AG04450 (cell line): ENCODE measurements around the gene PIAS1. TPM values are rescaled to one million over a fixed set of nuclear protein-coding genes. Genes with fewer than 3 reads are reported as not detected.

Experiments used
- CTCF ChIA-PET: fragments of 300-600, 350-600 bp; formaldehyde crosslinking; extraction: SDS; loops from one replicate; lab custom pipeline; 2022; ENCODE audit warnings: antibody characterized with exemption, inconsistent platforms; lab: Charles Lee
- POLR2A ChIA-PET: fragments of 350-600 bp; formaldehyde crosslinking; extraction: SDS; loops from one replicate; lab custom pipeline; 2021; ENCODE audit warnings: antibody characterized with exemption, inconsistent platforms; lab: Yijun Ruan, JAX
- DNase-seq: peaks from one replicate; pipeline ENCODE4 v3.0.0-alpha.2; 2011; ENCODE audit warnings: low read depth, low spot score
- H3K27ac ChIP-seq: one replicate; pipeline ENCODE4 v1.5.1; 2012; ENCODE audit warnings: low read depth, low read length, control low read depth
- H3K27me3 ChIP-seq: one replicate; pipeline ENCODE4 v1.6.0; 2012; ENCODE audit warnings: low read length; ENCODE audit not compliant: control insufficient read depth, insufficient read depth
- H3K4me3 ChIP-seq: 2 replicates; pipeline ENCODE4 v1.5.1; 2011; ENCODE audit warnings: mild to moderate bottlenecking, low read depth, low read length, control low read depth
- H3K9me3 ChIP-seq: 2 replicates; pipeline ENCODE4 v1.5.1; 2012; ENCODE audit warnings: low read length; ENCODE audit not compliant: control insufficient read depth, insufficient read depth
- polyA plus RNA-seq: library from polyadenylated mRNA; depleted of rRNA; stranded (reverse); fragments of >200 nt; gene quantifications from 2 replicates; pipeline ENCODE4 v1.2.3, GENCODE V29; 2011
- TF ChIP-seq, protein P1 (sequence below): IDR thresholded peaks from 2 replicates; pipeline ENCODE4 v1.5.1; 2011; ENCODE audit warnings: low read depth, low read length, control low read depth, inconsistent platforms

PIAS1 gene
- polyA plus RNA-seq, 1 experiment: 38.9 TPM

DNA sequence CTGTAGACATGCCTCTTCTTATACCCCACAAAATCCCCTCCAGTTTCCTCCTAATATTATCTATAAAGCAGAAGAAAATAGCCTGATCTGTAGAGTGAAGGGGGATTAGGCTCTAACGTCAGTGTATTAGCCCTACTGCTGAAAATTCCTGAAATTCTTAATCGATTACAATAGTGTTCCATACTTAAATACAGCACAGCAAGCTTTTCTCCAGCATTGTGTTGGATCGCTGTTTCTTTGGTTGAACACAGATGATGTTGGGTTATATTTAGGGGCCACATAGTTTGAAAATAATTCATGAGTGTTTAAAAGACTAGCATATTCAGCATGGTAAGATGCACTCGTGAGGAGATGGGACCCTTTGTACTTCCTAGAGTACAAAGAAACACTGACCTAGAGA is 52.5 kb downstream of the PIAS1 start:
- no peak overlapping the region for H3K4me3 ChIP-seq
- H3K27ac ChIP-seq: no peak overlapping the region
- CTCF ChIA-PET: no interaction called here
- H3K27me3 ChIP-seq: no peaks in the 10 kb centered on the region
- H3K9me3 ChIP-seq: no peaks in the 10 kb centered on the region
- TF ChIP-seq, protein P1, sequence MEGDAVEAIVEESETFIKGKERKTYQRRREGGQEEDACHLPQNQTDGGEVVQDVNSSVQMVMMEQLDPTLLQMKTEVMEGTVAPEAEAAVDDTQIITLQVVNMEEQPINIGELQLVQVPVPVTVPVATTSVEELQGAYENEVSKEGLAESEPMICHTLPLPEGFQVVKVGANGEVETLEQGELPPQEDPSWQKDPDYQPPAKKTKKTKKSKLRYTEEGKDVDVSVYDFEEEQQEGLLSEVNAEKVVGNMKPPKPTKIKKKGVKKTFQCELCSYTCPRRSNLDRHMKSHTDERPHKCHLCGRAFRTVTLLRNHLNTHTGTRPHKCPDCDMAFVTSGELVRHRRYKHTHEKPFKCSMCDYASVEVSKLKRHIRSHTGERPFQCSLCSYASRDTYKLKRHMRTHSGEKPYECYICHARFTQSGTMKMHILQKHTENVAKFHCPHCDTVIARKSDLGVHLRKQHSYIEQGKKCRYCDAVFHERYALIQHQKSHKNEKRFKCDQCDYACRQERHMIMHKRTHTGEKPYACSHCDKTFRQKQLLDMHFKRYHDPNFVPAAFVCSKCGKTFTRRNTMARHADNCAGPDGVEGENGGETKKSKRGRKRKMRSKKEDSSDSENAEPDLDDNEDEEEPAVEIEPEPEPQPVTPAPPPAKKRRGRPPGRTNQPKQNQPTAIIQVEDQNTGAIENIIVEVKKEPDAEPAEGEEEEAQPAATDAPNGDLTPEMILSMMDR: no peak
- POLR2A ChIA-PET: interaction anchor here (0.5 kb wide), 1 partner anchor 57 kb away, joined by 3 read pairs; no protein-coding TSS in a partner anchor
- no peak for DNase-seq

DNA sequence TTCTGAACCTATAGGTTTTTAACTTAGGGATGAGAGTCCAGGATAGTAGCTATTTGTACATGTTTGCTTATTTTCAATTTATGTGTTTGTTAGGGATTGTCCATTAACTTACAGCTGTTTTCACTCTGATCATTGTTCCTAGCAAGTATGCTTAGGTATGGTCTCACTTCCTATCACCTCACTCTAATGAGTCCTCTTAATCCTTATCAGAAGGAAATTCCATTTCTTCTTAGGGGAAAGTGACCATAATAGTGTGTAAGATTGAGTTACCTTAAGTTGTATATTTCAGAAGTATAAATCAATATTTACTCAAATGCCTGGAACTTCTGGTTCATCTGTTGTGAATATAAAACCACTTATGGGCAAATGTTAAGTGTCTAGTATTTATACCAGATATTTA is 53.0 kb downstream of the PIAS1 start:
- Histone ChIP-seq H3K27ac (no peak overlapping the region), H3K9me3 (no peaks in the 10 kb centered on the region), H3K27me3 (no peaks in the 10 kb centered on the region), H3K4me3 (no peak overlapping the region)
- CTCF ChIA-PET: no interaction called here
- no peak for DNase-seq
- POLR2A ChIA-PET: interaction anchor here (0.5 kb wide), 1 partner anchor 58 kb away, joined by 3 read pairs; no protein-coding TSS in a partner anchor
- TF ChIP-seq, protein P1: no peak

DNA sequence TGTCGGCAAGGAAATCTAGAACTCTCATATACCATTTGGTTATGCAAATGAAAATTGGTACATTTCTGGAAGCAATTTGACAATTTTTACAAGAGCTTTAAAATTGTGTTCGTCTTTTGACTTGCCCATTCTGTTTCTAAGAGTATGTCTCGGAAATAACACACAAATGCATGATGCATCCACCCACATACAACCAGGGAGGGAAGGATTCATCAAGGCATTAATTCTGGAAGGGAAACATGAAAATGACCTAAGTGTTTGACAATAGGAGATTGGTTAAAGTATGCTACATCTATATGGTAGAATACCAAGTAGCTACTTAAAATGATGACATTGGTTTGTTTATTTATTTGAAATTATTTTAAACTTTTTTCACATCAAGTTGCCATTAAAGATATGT is 58.6 kb downstream of the PIAS1 start:
- Histone ChIP-seq H3K4me3 (no peak overlapping the region), H3K27ac (no peak overlapping the region), H3K27me3 (no peaks in the 10 kb centered on the region), H3K9me3 (no peaks in the 10 kb centered on the region)
- CTCF ChIA-PET: interaction anchor here (0.6 to 0.9 kb wide), 2 partner anchors 40 to 42 kb away, joined by 3 to 4 read pairs; no protein-coding TSS in a partner anchor
- POLR2A ChIA-PET: no interaction called here
- TF ChIP-seq, protein P1: no peak
- no peak for DNase-seq

DNA sequence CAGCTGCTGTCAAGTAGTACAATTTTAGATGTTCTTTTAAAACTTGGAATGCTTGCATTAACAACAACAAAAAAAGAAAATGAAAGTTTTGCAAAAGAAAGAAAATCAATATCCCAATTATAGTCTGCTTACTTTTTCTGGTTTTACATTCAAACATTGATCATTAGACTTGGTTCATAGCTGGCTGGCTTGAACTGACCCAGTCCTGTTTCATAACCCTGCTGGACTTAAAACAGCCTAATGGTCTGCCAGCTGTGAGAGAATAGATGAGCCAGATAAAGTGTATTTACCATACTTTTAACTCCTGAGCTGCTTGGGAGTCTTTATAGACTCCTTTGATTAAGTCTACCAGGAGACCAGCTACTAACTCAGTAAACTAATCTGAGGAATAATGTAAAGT is 59.2 kb downstream of the PIAS1 start:
- Histone ChIP-seq H3K27me3 (no peaks in the 10 kb centered on the region), H3K4me3 (no peak overlapping the region), H3K27ac (no peak overlapping the region), H3K9me3 (no peaks in the 10 kb centered on the region)
- ChIA-PET CTCF (interaction anchor here (0.7 kb wide), 1 partner anchor 42 kb away, joined by 3 read pairs; no protein-coding TSS in a partner anchor), POLR2A (no interaction called here)
- DNase-seq: no peak
- TF ChIP-seq, protein P1: no peak

DNA sequence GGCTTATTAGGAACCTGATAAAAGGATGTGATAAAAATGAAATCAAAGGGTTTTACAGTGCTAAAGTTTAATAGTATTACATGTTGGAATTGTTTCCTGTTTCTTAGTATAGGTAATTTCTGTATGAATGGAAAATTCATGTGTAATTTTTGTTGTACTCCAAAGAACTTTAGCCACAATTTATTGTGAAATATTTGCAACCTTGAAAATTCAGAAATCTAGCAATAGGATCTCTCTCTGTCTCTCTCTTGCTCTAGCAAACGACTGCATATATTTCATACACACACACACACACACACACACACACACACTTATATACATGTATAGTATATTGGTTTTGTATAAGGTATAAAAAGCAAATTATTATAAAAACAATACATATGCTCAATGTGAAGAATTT is 59.6 kb downstream of the PIAS1 start:
- Histone ChIP-seq H3K27ac (no peak overlapping the region), H3K4me3 (no peak overlapping the region; the same call in 1 of the 2 replicates), H3K27me3 (no peaks in the 10 kb centered on the region), H3K9me3 (no peaks in the 10 kb centered on the region)
- DNase-seq: no peak
- ChIA-PET POLR2A (no interaction called here), CTCF (interaction anchor here (0.7 kb wide), 1 partner anchor 41 kb away, joined by 3 read pairs; no protein-coding TSS in a partner anchor)
- TF ChIP-seq, protein P1: no peak
